Urinary bladder (tissue), 4 donors: ENCODE results near the gene SLX9. TPM values are rescaled to one million over a fixed set of nuclear protein-coding genes. Genes with fewer than 3 reads are reported as not detected.
"Not testable (repeated sequence)": the region's sequence is repeated elsewhere in the genome, so short reads cannot be mapped to it uniquely, and the experiment has no call there.

Experiments used
- DNase-seq: peaks from one replicate; pipeline ENCODE4 v3.0.0-alpha.2; 2015; ENCODE audit errors: extremely low spot score
- H3K27ac ChIP-seq: one replicate; pipeline ENCODE4 v1.5.1; 2013; ENCODE audit warnings: low read depth, mild to moderate bottlenecking, moderate library complexity
- H3K36me3 ChIP-seq: one replicate; pipeline ENCODE4 v1.6.1; 2013; ENCODE audit warnings: mild to moderate bottlenecking, moderate library complexity; ENCODE audit not compliant: insufficient read depth
- H3K4me1 ChIP-seq: one replicate; pipeline ENCODE4 v1.6.1; 2013; ENCODE audit warnings: mild to moderate bottlenecking, moderate library complexity; ENCODE audit not compliant: insufficient read depth
- H3K4me3 ChIP-seq: one replicate; pipeline ENCODE4 v1.5.1; 2013; ENCODE audit warnings: low read depth, low read length
- WGBS: extraction: QIAGEN DNeasy Blood & Tissue Kit; methylation state at CpG from one replicate; pipeline ENCODE4 v1.1.7; 2013; 5-methylcytosine and 5-hydroxymethylcytosine counted together
- polyA plus RNA-seq: library from polyadenylated mRNA; stranded (reverse); fragments of 200-250 nt; gene quantifications from one replicate; pipeline ENCODE4 v1.2.3, GENCODE V29; 2013
- total RNA-seq: library from RNA; depleted of rRNA; stranded (reverse); fragments of >200 nt; gene quantifications from one replicate; pipeline ENCODE4 v1.2.3, GENCODE V29; 2014
- donor health status: healthy with polysubstance abuse.
- donor health status: healthy.

The SLX9 gene
- total and polyA plus RNA-seq, 2 donors = 7.1 to 35.7 TPM

DNA sequence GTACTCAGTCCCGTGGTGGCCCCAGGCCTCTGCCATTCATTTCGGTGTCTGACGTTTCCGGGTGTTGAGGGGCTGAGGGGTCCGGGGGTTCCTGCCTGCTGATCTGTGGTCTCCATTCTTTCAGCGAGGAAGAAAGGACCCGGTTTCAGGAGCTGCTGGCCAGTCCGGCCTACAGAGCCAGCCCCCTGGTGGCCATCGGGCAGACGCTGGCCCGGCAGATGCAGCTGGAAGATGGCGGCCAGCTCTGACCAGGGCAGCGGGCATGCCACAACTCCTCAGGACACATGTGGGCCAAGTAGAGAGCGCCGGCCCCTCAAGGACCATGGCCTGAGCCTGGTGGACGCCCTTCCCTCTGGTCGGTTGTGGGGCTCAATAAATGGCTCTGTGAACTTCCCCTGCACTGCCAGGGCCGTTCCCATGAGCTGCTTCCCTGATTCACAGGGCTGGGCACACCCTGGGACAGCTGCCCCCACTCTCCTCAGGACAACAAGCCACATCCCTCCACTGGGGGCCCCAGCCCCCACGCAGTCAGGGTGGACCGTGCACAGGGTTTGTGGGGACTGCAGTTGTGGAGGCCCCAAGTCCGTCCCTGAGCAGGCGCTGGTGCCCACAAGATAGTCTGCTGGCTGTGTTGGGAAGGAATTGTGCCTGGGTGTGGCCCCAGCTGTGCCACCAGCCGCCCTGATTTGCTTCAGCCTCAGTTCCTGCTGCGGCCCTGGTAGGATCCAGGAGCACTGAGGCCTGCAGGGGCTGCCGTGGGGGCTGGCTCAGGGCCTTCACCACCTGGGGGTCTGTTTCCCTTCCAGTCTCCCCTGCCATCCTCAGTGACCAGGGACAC is 36.9 kb downstream of the SLX9 start:
- WGBS = 88% methylated on average over 25 of the region's 25 CpGs
- H3K36me3 ChIP-seq, H3K4me1 ChIP-seq, H3K27ac ChIP-seq, H3K4me3 ChIP-seq, DNase-seq: not testable (repeated sequence)

DNA sequence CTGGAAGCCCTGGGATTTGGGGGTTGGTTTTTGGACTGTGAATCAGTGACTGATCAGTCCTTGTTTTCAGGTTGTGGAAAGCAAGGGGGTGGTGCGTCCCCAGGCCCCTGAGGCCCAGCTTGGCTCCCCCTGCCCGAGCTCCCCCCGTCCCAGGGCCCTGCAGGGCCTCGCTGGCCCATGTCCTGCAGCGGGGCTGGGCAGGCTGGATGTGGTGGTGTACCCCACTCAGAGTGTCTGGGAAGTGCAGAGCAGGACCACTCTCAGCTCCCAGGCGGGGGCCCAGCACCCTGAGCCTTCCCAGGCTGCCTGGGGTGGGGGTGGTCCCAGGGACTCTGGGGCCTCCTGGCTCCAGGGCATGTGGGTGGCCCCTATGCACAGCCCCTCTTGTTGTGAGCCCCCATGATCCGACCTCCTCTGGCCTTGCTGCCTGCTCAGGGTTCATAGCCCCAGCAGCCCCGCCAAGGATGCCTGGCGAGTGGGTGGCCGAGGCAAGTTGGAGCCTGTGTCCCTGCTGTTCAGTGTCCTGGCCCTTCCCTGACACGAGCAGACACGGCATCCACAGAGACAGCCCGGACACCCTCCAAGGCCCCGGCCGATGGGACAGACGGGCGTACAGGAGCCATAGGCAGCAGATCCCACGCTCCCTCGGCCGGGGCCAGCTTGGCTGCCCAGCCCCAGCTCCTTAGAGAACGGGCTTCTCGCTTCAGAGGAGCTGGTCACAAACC is 37.9 kb downstream of the SLX9 start:
- Histone ChIP-seq H3K4me1 (no peaks in the 10 kb centered on the region), H3K27ac (no peak overlapping the region), H3K4me3 (no peak overlapping the region), H3K36me3 (no peaks in the 10 kb centered on the region)
- DNase-seq = no peak
- WGBS = 92% methylated on average over 22 of the region's 22 CpGs

DNA sequence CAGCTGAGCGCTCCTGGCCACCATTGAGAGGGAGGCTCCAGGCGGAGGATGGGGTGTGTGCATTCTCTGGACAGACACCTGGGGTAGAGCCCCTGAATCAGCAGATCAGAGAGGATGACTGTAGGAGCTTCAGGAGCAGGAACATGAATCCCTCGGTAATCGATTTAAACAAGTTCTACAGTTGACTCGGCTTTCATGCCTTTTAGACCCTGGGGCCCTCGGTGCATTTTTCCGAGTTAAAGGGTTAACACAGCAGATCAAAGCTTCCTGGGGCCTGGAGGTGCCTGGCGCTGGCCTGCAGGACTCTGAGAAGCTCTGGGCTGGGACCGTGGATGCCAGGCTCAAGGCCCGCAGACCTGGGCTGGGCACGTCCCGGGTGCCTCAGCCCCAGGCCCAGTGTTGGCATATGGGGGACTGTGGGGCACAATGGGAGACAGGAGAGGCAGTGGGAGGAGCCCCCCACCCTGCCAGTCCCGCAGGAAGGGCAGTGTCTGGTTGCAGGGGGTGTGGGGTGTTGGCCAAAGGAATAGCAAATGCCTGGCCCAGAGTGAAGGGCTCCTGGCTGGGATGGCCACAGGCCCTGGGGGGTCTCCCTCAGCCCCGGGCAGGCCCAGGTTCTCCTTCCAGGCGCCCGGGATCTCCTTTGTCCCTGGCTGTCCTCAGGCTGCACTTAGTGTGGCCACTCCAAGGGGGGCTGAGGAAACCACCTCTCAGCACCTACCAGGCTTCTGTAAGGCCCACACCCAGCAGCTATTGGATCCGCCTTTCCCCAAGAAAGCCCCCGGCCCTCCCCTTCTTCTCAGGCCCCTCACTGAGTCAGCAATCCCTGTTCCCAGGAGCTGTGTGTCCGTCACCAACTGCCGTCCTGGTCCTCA is 40.1 kb downstream of the SLX9 start:
- Histone ChIP-seq H3K27ac (no peak overlapping the region), H3K36me3 (no peaks in the 10 kb centered on the region), H3K4me3 (no peak overlapping the region), H3K4me1 (no peaks in the 10 kb centered on the region)
- no peak for DNase-seq
- 86% methylated on average over 20 of the region's 20 CpGs for WGBS

DNA sequence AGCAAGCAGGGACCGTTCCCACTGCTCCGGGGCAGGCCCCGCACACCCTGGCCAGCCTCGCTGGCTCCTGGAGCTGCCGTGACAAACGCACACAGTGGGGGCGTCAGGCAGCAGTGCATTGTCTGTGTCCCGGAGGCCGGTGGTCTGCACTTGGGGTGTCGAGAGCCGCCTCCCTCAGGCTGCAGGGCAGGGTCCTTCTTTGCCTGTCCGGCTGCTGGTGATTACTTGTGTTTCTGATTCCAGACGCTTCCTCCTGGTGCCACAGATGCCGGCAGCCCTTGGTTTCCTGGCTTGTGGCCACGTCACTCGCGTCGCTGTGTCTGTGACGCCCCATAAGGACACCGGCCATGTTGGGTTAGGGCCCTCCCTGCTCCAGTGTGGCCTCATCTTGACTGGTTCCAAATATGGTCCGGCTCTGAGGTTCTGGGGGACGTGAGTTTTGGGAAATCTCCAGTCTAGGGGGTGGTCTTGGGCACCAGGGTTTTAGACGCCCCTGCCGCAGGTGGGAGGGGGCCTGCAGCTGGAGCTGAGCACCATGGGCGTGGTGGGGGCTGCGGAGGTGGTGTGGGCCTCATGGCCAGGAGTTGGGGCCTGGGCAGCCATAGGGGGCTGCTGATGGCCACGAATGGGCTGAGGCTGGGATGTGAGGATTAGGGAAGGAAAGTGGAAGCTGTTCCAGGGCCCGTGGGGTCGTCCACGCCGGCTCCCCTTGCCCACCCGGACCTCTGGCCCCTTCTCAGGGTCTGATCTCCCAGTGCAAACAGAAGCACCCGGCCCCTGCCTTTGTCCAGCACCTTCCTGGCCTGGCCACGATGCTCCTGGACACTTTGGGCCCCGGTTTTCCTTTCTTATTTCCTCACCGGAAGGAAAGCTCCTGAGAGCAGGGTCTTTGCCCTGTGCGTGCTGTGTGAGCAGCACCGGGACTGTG is 41.0 kb downstream of the SLX9 start:
- Histone ChIP-seq H3K4me1 (no peaks in the 10 kb centered on the region), H3K4me3 (no peak overlapping the region), H3K27ac (no peak overlapping the region), H3K36me3 (no peaks in the 10 kb centered on the region)
- WGBS = 87% methylated on average over 38 of the region's 38 CpGs
- no peak for DNase-seq

DNA sequence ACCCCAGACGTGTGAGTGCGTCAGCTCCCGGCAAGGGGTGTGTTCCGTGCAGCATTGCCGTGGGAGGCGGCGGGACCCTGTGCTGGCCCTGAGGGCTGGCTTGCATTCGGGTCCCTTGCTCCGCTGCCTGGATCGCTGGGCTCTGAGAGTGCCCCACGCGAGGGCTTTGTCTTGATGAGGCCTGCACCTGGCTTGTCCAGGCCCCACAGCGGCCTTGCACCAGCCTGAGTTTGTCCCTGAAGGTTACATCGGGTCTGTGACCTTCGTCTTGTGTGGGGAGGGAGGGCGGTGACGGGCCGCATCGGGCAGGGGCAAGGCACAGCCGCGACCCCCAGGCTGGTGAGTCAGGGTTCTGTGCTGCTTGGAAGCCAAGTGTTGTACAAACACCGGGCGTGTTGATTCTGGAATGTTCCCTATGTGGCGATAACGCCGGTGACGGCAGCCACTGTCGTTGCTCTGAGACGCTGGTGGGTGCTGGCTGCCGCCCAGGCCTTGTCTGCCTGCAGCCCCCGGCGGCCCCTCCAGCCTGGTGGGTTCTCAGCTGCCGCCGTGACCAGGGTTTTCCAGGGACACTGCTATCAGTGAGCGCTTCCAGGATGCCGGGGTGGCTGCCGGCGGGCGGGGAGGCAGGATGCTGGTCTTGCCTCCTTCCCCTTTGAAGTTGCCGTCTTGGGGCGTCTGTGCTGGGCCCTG is 42.9 kb downstream of the SLX9 start:
- 52% methylated on average over 41 of the region's 41 CpGs for WGBS
- Histone ChIP-seq H3K36me3 (no peaks in the 10 kb centered on the region), H3K4me1 (no peaks in the 10 kb centered on the region), H3K4me3 (no peak overlapping the region), H3K27ac (no peak overlapping the region)
- DNase-seq = no peak

DNA sequence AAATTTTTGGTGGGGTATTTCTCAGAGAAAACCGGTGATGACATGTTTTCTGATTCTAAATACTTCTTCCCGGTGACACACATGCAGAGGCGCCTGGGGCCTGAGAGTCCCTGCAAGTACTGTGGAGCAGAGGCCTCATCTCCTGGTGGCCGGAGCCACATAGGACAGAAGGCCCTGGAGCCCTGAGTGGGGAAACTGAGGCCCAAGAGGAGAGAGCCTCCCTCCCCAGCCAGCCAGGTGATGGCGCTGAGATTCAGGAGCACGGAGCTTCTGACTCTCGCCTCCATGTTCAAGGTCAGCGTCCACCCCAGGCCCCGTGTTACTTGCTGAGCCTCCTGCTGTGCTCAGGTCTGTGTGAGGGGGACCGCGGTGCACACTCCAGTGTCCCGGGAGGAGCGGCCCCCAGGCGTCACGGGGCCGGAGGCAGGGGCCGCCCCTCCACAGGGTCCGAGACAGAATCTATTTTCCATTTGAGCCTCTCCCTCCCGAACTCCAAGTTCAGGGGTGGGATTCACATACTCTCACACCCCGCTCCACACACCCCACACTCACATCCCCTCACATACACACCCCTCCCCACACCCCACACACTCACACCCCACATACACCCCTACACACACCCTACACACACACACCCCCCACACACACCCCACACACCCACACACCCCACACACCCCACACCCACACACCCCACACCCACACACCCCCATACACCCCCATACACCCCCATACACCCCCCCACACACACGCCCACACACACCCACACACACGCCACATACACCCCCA is 43.8 kb downstream of the SLX9 start:
- H3K27ac ChIP-seq = no peak overlapping the region
- 91% methylated on average over 20 of the region's 22 CpGs for WGBS
- no peaks in the 10 kb centered on the region for H3K4me1 ChIP-seq
- H3K36me3 ChIP-seq = no peaks in the 10 kb centered on the region
- no peak for DNase-seq
- no peak overlapping the region for H3K4me3 ChIP-seq

DNA sequence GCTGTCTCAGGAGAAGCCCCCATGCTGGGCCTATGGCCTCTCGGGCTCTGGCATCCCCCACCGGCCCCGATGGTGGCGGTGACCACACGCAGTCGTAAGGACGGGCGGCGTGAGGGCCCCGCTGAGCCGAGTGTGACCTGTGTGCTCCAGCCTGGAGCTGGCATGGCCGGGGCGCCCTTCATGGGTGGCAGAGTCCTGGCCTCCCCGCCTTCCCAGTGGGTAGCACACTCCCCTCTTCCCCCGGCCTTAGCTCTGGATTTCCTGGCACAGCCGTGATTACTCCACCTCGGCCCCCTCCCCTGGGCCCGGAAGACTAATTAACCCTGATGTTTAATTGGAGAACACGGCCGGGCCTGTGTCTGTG is 44.6 kb downstream of the SLX9 start:
- H3K27ac ChIP-seq = no peak overlapping the region

DNA sequence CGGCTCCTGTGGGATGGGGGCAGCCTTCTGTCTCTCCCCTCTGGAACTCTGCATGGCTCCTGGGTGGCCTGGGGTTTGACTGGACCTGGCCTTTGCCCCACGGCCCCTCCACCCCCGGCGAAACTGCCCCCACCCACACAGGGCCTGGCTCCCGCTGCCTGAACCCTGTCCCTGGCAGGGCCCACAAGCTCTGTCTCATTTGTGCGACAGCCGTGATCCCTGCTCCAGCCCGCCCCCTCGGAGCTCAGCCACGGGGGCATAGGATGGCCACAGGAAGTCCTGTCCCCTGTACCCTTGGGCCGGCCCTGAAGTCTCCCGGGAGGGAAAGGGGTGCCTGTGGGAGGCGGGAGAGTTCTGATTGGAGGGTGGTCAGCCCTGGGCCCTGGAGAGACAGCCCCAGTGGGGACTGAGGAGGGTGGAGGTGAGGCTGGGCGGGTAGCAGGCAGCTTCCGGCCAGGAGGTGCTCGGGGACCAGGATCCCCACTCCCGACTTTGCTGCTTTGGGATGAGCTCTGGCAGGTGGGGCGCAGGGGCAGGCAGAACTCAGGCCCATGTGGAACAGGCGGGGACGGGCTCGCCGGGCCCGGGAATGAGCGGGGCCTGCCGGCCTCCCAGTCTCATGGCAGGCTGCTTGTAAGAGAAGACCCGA is 45.1 kb downstream of the SLX9 start:
- H3K4me1 ChIP-seq = no peaks in the 10 kb centered on the region
- no peak overlapping the region for H3K27ac ChIP-seq
- DNase-seq = no peak

More for the DNA sequence above, 44.6 kb downstream of the SLX9 start:
- DNase-seq = no peak
- H3K36me3 ChIP-seq = no peaks in the 10 kb centered on the region
- 70% methylated on average over 20 of the region's 20 CpGs for WGBS
- no peak overlapping the region for H3K4me3 ChIP-seq
- H3K4me1 ChIP-seq = no peaks in the 10 kb centered on the region

DNA sequence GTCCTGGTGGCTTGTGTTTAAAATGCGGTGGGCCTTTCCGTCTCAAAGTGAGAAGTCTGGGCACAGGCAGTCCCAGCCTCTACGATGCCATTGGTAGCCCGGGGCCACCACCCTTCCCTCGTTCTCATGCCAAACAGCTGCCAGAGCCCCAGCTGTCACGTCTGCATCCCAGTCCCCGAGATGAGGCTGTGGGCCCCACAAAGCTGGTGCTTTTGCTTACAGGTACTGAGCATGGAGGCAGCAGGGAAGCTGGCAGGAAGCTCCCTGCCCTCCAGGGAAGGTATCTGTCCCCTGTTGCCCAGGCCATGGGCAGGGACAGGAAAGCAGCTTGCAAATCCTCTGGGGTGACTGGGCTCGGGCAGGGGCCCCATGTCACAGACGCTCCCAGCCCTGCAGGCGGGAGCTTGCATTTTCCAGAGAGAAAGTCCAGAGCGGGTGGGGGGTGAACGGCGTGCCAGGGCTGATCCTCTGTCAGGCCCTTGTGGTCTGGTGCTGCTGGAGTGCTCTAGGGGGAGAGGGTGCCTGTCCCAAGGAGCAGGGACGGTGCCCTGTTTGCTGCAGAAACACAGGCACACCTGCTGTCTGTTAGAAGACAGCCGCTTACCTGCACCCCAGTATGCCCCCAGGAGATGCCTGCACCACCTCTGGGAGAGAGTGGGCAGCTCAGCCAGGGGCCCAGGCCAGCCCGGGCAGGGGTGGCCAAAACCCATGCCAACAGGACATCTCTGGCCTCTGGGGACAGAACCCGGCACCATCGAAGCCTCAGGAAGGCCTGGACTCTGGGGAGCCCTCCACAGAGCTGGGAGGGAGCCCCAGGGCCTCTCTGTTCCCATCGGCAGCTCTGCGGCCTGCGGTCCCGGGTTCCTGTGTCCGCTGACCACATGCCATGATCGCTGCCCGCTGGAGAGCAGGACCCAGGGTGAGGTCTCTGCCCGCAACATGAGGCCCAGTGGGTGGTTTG is 45.9 kb downstream of the SLX9 start:
- Histone ChIP-seq H3K4me1 (no peaks in the 10 kb centered on the region), H3K27ac (no peak overlapping the region), H3K36me3 (no peaks in the 10 kb centered on the region), H3K4me3 (no peak overlapping the region)
- 80% methylated on average over 26 of the region's 26 CpGs for WGBS
- no peak for DNase-seq

More for the DNA sequence above, 45.1 kb downstream of the SLX9 start:
- Histone ChIP-seq H3K36me3 (no peaks in the 10 kb centered on the region), H3K4me3 (no peak overlapping the region)
- WGBS = 68% methylated on average over 26 of the region's 26 CpGs

DNA sequence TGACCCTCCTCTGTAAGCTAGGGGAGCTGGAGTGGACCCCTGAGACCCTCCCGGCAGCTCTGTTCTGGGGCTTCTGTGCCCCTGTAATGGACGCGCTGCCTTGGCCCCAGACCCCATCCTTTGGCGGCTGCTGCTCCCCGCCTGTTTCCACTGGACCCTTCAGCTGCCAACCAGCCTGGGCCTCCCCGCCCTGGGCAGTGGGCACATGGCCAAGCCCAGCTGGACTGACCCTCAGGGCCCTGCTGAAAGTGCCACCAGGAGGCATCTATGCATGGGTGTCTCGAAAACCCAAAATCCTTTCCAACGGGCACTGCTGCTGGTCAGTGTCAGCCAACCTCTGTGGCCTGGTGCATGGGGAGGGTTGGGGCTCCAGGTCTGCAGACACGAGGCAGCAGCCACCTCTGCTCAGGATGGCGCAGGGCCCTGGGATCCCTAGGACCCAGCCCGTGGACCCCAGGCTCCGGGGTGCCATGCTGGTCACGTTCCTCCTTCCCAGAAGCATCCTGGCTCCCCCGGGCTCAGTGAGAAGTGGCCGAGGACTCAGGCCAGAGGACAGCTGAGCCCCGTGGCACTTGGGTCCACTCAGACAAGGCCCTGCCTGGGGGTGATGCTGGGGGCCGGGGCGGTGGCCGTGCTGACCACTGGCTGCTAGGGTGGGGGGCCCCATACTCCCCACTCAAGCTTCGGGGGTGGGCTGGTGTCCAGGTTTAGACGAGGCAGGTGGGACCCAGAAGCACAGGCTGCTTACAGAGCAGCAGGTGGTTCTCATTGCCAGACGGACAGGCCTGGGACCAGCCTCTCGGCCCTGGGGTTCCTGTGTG is 46.9 kb downstream of the SLX9 start:
- DNase-seq = no peak
- no peak overlapping the region for H3K4me3 ChIP-seq
- no peaks in the 10 kb centered on the region for H3K4me1 ChIP-seq
- no peaks in the 10 kb centered on the region for H3K36me3 ChIP-seq
- WGBS = 76% methylated on average over 23 of the region's 23 CpGs
- no peak overlapping the region for H3K27ac ChIP-seq
